Measurements from ENCODE around the gene HASPIN.

The HASPIN gene

GRCh38 chr17:3723556-3724377 lies at the start of gene HASPIN:
TSS of gene HASPIN (plus strand) at chr17:3723903. CDS start at chr17:3723936, 33 bp downstream.
- Histone ChIP-seq H3K27me3 (no peaks in the 10 kb centered on the region), H3K36me3 (peaks cover 6% of the 10 kb centered on the region), H3K4me3 (ENCODE audit: low read depth in 1 of 2, low read length in 1 of 2) (peak within 1 kb of the TSS; percentile 90 to 94), H3K9me3 (no peaks in the 10 kb centered on the region), H3K4me1 (ENCODE audit: control insufficient read depth in 1 of 2, insufficient read depth in 1 of 2, low read depth in 1 of 2, low read length in 1 of 2) (peaks cover 37 to 38% of the 10 kb centered on the region in 2 experiments), H3K27ac (peak within 1 kb of the TSS; percentile 87)
- TF ChIP-seq CTCF (IDR thresholded peaks at IDR 0.05) = peak; percentile 48

- H3K27ac ChIP-seq = no peak overlapping the region
- no peaks in the 10 kb centered on the region for H3K36me3 ChIP-seq
- no peaks in the 10 kb centered on the region for H3K9me3 ChIP-seq
- TF ChIP-seq CTCF (IDR thresholded peaks at IDR 0.05) = no peak
- no peaks in the 10 kb centered on the region for H3K27me3 ChIP-seq
- no peaks in the 10 kb centered on the region for H3K4me1 ChIP-seq (ENCODE audit: control insufficient read depth in 1 of 2, insufficient read depth in 1 of 2, low read depth in 1 of 2, low read length in 1 of 2)
- no peak overlapping the region for H3K4me3 ChIP-seq (ENCODE audit: low read depth in 1 of 2, low read length in 1 of 2)
Observed at GRCh38 chr17:3675886-3676285, 47.8 kb upstream of the HASPIN start.

GRCh38 chr17:3678095-3678820 lies 45.4 kb upstream of the HASPIN start:
- Histone ChIP-seq H3K4me3 (ENCODE audit: low read depth in 1 of 2, low read length in 1 of 2) (no peak overlapping the region), H3K4me1 (ENCODE audit: control insufficient read depth in 1 of 2, insufficient read depth in 1 of 2, low read depth in 1 of 2, low read length in 1 of 2) (peaks cover 0 to 4% of the 10 kb centered on the region in 2 experiments), H3K27me3 (no peaks in the 10 kb centered on the region), H3K27ac (no peak overlapping the region), H3K9me3 (no peaks in the 10 kb centered on the region), H3K36me3 (no peaks in the 10 kb centered on the region)
- no peak for TF ChIP-seq CTCF (IDR thresholded peaks at IDR 0.05)

- TF ChIP-seq CTCF (IDR thresholded peaks at IDR 0.05) = no peak
- Histone ChIP-seq H3K27me3 (peaks cover 1% of the 10 kb centered on the region), H3K9me3 (no peaks in the 10 kb centered on the region), H3K27ac (no peak overlapping the region), H3K36me3 (no peaks in the 10 kb centered on the region), H3K4me3 (ENCODE audit: low read depth in 1 of 2, low read length in 1 of 2) (no peak overlapping the region), H3K4me1 (ENCODE audit: control insufficient read depth in 1 of 2, insufficient read depth in 1 of 2, low read depth in 1 of 2, low read length in 1 of 2) (peaks cover 0 to 4% of the 10 kb centered on the region in 2 experiments)
Observed at GRCh38 chr17:3678821-3679530, 44.7 kb upstream of the HASPIN start.

- Histone ChIP-seq H3K4me3 (ENCODE audit: low read depth in 1 of 2, low read length in 1 of 2) (no peak overlapping the region), H3K27me3 (peaks cover 7% of the 10 kb centered on the region), H3K36me3 (no peaks in the 10 kb centered on the region), H3K9me3 (no peaks in the 10 kb centered on the region), H3K4me1 (ENCODE audit: control insufficient read depth in 1 of 2, insufficient read depth in 1 of 2, low read depth in 1 of 2, low read length in 1 of 2) (peaks cover 0 to 4% of the 10 kb centered on the region in 2 experiments), H3K27ac (no peak overlapping the region)
- TF ChIP-seq CTCF (IDR thresholded peaks at IDR 0.05) = no peak
Observed at GRCh38 chr17:3679531-3680126, 44.1 kb upstream of the HASPIN start.
